Activated T-helper 9 cell treated with anti-CD3 and anti-CD28 coated beads, Interleukin-2, amount 50 U/mL, for 16 hours (primary cell): ENCODE measurements around the gene SPON2.
A peak's percentile ranks its signal among the peaks of the same experiment; 100 is the strongest.

Source experiments
- DNase-seq: peaks from one replicate; pipeline ENCODE4 v3.0.0-alpha.2; 2020; ENCODE audit warnings: low read depth

SPON2 gene

GRCh38 chr4:1208970-1209704, 36.8 kb upstream of the SPON2 start:
- DNase-seq, result no peak

- DNase-seq, result no peak
Measured at GRCh38 chr4:1208266-1208961, 36.0 kb upstream of the SPON2 start.

- DNase-seq, result no peak
Measured at GRCh38 chr4:1207603-1208265, 35.4 kb upstream of the SPON2 start.

- no peak for DNase-seq
Measured at GRCh38 chr4:1207157-1207470, 34.7 kb upstream of the SPON2 start.

- no peak for DNase-seq
Measured at GRCh38 chr4:1206299-1207156, 34.1 kb upstream of the SPON2 start.

GRCh38 chr4:1205586-1206298, 33.4 kb upstream of the SPON2 start:
- no peak for DNase-seq

- DNase-seq, result no peak
Measured at GRCh38 chr4:1204828-1205585, 32.6 kb upstream of the SPON2 start.

GRCh38 chr4:1204286-1204827, 32.0 kb upstream of the SPON2 start:
- DNase-seq, result no peak

GRCh38 chr4:1203026-1203616, 30.7 kb upstream of the SPON2 start:
- no peak for DNase-seq

- DNase-seq, result no peak
Measured at GRCh38 chr4:1202526-1203011, 30.2 kb upstream of the SPON2 start.

- DNase-seq, result peak; percentile 62
Measured at GRCh38 chr4:1201851-1202525, 29.6 kb upstream of the SPON2 start.

- DNase-seq, result no peak
Measured at GRCh38 chr4:1200425-1201035, 28.1 kb upstream of the SPON2 start.

- no peak for DNase-seq
Measured at GRCh38 chr4:1199556-1200331, 27.4 kb upstream of the SPON2 start.

GRCh38 chr4:1198098-1198844, 25.9 kb upstream of the SPON2 start:
- no peak for DNase-seq

- DNase-seq, result no peak
Measured at GRCh38 chr4:1196421-1197183, 24.2 kb upstream of the SPON2 start.

GRCh38 chr4:1195891-1196401, 23.6 kb upstream of the SPON2 start:
- no peak for DNase-seq
